HG03060 (cell line): ENCODE data around the gene XXYLT1.

Source experiments
- ATAC-seq: cut with Tn5 transposase; IDR thresholded peaks from one replicate; pipeline ENCODE4 v1.9.1; 2021; ENCODE audit warnings: low read depth, moderate number of reproducible peaks; ENCODE audit not compliant: unreplicated experiment

Gene XXYLT1

GRCh38 chr3:195139091-195139875 lies 131.7 kb downstream of the XXYLT1 start:
- ATAC-seq: no peak

DNA sequence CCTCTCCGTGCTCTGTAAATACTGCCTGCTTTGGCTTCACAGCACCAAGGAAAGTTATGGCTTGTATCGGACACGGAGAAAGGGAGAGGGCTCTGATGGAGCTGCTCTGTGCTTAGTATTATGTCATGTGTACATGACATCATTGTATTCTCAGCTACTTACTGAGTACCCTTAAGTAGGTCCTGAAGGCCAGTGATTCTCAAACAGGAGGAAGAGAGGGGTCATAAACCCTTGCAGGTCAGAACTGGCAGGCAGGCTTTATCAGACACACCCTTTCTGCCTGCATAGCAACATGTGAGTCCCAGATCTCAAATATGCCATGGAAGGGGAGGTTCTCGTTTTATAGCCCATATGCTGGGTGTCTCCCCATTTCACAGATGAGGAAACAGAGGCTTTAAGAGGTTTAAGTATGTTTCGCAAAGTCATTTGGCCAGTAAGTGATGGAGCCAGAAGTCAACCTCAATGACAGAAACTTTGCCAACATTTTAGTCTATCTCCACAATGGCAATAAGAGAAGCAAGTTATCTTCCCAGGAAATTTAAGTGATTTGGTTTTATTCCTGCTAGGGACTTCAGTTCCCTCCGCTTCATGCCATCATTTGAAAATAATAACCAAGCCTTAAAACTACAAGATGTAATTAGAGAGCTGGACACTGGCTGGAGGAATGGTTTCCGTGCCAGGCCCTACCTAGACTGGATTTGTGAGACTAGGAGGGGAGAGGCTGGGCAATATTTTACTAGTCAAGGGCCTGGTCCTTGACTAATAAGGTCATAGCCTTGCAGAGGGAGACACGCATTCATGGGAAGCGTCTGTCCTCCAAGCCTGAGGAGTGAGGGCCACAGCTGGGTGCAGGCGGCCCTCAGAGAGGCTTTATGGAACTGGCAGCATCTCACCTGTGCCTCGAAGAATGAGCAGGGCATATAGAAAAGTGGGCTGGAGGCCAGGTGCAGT lies 133.0 kb downstream of the XXYLT1 start:
- ATAC-seq: no peak

DNA sequence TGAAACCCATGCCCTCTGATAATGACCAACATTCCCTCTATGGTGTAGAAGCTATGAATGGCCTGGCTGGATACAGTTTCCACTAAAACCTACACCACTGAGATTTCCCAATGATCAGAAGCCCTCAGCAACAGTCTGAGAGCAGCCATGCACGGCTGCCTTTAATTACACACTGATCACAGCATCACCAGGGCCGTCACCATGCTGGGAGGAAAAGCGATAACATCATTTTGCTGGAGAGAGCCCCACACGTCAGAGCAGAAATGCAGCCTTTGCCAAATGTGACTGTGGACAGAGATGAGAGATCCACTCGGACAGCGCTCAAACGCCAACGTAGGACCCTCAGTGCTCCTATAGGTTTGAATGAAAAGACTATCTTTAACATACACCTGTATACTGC lies 135.0 kb downstream of the XXYLT1 start:
- ATAC-seq: no peak

DNA sequence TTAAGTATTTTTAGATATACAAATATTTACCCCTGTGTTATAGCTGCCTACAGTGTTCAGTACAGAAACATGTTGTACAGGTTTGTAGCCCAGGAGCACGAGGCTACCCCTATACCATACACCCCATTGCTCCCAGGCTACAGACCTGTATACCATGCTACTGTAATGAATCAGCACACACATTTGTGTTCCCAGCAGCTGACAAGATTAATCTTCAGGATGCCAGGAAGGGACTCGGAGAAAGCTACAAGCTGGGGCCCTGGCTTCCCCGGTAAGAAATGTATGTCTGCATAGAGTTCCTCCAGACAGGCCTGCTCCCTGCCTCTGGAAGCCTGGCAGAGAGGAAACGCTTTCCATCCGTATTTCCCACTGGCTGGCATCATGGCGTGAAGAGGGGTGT lies 136.5 kb downstream of the XXYLT1 start:
- ATAC-seq: no peak

- ATAC-seq: peak; percentile 24
Observed at GRCh38 chr3:195133462-195133861, 137.5 kb downstream of the XXYLT1 start.

DNA sequence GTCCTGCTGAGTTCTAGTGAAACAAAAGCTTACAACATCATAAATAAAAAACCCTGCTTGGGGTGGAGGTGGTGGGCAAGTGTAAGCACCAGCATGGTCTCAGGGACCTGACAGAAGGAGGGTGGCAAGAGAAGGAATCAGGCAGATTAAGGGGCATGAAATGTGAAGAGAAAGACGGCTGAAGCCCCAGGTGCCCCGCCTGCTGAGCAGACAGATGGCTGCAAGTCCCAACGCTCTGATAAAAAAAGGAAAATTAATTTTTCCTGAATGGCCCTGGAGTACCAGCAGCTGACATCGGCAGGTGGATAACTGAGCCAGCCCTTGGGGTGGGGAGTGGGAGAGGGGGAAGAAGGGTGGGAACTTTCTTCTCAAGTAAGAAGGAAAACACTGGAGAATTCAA lies 137.9 kb downstream of the XXYLT1 start:
- ATAC-seq: no peak

- ATAC-seq: no peak
Observed at GRCh38 chr3:195131176-195131575, 139.8 kb downstream of the XXYLT1 start.

- peak; percentile 86 for ATAC-seq
Observed at GRCh38 chr3:195129644-195130492, 141.1 kb downstream of the XXYLT1 start.

DNA sequence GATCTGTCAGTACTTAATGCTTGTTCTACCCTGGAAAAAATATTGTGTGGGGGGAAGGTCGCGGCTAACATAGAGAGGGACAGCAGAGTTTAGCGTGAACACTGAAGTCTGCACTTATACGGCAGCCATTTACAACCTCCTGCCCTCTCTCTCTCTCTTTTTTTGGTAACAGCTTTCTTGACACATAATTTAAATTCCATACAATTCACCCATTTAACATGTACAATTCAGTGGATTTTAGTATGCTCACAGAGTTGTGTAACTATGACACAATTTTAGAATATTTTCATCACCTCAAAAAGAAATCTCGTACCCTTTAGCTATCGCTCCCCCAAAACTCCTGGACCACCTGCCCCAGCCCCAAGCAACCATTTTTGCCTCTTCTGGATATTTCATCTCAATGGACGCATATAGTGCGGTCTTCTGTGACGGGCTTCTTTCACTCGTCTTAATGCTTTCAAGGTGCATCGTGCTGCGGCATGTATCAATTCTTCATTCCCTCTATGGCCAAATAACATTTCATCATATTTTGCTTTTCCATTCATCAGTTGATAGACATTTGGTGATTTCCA lies 141.8 kb downstream of the XXYLT1 start:
- ATAC-seq: no peak

- no peak for ATAC-seq
Observed at GRCh38 chr3:195128255-195129071, 142.5 kb downstream of the XXYLT1 start.

DNA sequence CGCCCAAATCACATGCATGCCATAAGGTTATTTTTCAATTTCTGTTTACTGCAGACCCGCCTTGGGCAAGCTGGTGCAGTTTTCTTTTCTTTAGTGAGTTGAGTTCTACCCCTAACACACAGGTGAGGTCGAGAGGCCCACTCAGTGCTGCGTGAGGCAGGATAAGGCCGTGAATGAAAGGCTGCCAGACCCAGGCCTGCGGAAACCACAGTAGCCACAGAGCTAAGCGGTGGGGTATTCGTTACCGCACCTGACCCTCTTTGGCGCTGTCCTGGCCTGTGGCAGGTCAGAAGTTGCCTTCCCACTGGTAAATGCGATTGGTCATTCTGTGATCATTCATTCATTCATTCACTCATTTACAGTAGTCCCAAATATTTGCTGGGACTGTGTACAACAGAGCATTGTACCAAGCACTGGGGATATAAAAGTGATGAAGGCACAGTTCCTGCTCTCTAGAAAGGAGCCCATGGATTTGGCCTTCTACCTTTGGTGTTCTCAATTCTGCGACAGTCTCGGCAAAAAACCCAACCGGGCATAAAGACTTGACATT lies 144.8 kb downstream of the XXYLT1 start:
- no peak for ATAC-seq

DNA sequence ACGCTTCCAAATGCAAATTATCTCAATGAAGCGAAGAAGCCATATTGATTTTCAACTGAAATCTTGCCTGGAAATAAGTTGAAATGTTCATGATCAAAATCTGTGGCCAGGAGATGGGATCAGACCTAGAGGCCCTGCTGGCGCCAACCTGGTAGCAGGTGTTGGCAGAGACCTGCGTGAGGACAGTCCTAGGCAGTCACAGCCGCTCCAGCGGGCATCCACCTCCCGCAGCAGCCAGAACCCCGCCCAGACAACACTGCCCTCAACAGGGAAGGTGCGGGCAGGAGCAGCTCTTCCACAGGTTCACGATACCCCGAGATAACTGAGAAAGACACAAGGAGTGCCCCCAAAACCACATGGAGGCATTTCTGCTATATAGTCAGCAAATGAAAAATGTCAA lies 145.3 kb downstream of the XXYLT1 start:
- no peak for ATAC-seq

GRCh38 chr3:195124378-195124992 lies 146.5 kb downstream of the XXYLT1 start:
- ATAC-seq: no peak

DNA sequence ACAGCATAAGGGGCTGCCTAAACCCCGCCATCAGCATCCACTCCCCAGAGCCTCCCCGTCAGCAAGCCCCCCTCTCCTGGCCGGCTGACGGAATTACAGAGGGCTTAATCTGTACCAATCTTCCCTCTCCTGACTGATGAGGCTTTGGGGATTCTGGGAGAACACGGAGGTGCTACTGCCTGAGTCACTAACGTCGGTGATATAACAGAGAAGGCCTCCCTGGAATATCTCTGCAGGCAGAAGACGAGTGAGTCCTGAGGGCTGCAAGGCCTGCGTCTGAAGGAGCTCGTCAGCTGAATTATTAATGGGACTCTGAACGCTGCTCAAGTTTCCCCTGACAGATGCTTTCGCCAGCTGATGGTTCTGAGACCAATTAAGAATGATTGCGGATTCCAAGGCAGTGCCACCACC lies 147.7 kb downstream of the XXYLT1 start:
- no peak for ATAC-seq

DNA sequence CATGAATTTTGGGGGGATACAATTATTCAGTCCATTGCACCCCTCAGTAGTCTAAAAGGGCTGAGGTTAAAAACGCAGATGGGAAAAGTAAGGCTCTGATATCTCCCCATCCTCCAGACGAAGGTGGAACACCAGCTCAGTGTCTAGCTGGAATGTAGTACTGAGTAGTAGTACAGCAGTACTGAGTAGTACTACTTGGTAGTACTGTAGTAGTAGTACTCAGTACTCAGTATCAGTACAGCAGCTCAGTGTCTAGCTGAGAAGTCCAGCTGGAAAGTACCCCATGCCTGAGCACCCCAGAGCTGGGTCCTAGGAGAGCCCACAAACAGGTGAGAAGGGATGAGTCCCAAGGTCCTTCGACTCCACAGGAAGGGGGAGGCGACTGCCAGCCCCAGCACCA lies 148.7 kb downstream of the XXYLT1 start:
- ATAC-seq: no peak

DNA sequence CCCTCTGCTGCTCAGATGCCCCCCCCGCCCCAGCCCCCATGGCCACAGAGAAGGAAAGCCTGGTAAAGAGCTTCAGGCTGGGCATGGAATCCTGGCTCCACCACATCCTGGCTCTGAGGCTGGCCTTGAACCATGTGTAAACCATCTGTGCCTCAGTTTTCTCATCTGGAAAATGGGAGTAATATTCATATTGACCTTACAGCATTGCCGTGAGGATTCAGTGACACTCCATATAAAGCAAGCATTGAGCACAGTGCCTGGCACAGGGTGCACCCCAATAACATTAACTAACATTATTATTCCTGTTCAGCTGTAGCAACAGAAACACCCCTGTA lies 150.7 kb downstream of the XXYLT1 start:
- ATAC-seq: no peak

- ATAC-seq: no peak
Observed at GRCh38 chr3:195119461-195120266, 151.3 kb downstream of the XXYLT1 start.

DNA sequence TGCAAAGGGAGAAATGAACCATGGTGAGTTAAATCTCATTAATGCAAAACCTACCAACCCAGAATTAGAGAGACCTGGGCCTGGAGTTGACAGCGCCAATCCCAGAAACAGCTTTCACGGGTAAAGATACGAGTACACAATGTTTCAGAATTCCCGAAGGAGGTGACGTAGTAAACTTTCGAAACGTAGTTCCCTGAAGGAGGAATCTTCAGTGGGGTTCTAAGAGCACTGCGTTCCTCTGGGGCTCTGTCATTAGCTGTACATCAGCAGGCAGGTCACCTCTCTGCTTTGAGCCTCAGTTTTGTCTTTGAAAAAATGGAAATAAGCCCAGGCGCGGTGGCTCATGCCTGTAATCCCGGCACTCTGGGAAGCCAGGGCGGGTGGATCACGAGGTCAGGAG lies 152.3 kb downstream of the XXYLT1 start:
- ATAC-seq: no peak
